ENCODE results near the gene NR6A1.
"Not testable (repeated sequence)": the region's sequence is repeated elsewhere in the genome, so short reads cannot be mapped to it uniquely, and the experiment has no call there.

The NR6A1 gene

GRCh38 chr9:124759327-124759726 is 11.8 kb downstream of the NR6A1 start:
- no peak for DNase-seq (ENCODE audit: low spot score)

GRCh38 chr9:124758691-124759090 is 12.4 kb downstream of the NR6A1 start:
- no peak for DNase-seq (ENCODE audit: low spot score)

- no peak for DNase-seq (ENCODE audit: low spot score)
These were observed 13.1 kb downstream of the NR6A1 start for GRCh38 chr9:124758061-124758460.

GRCh38 chr9:124757616-124758015 is 13.5 kb downstream of the NR6A1 start:
- no peak for DNase-seq (ENCODE audit: low spot score)

- DNase-seq (ENCODE audit: low spot score) = no peak
These were observed 15.1 kb downstream of the NR6A1 start for GRCh38 chr9:124756011-124756410.

- DNase-seq (ENCODE audit: low spot score) = no peak
These were observed 16.1 kb downstream of the NR6A1 start for GRCh38 chr9:124755061-124755460.

GRCh38 chr9:124754289-124754688 is 16.8 kb downstream of the NR6A1 start:
- no peak for DNase-seq (ENCODE audit: low spot score)

GRCh38 chr9:124752967-124753366 is 18.1 kb downstream of the NR6A1 start:
- no peak for DNase-seq (ENCODE audit: low spot score)

GRCh38 chr9:124749781-124750180 is 21.3 kb downstream of the NR6A1 start:
- no peak for DNase-seq (ENCODE audit: low spot score)

GRCh38 chr9:124749284-124749683 is 21.8 kb downstream of the NR6A1 start:
- DNase-seq (ENCODE audit: low spot score) = no peak

- DNase-seq (ENCODE audit: low spot score) = no peak
These were observed 24.0 kb downstream of the NR6A1 start for GRCh38 chr9:124747065-124747464.

GRCh38 chr9:124743686-124744348 is 27.3 kb downstream of the NR6A1 start:
- DNase-seq (ENCODE audit: low spot score) = no peak

GRCh38 chr9:124742940-124743339 is 28.2 kb downstream of the NR6A1 start:
- DNase-seq (ENCODE audit: low spot score) = no peak

- DNase-seq (ENCODE audit: low spot score) = no peak
These were observed 29.4 kb downstream of the NR6A1 start for GRCh38 chr9:124741662-124742061.

GRCh38 chr9:124741149-124741548 is 30.0 kb downstream of the NR6A1 start:
- no peak for DNase-seq (ENCODE audit: low spot score)

- DNase-seq (ENCODE audit: low spot score) = no peak
These were observed 31.8 kb downstream of the NR6A1 start for GRCh38 chr9:124739360-124739759.

GRCh38 chr9:124738075-124738474 is 33.0 kb downstream of the NR6A1 start:
- not testable (repeated sequence) for DNase-seq (ENCODE audit: low spot score)

- DNase-seq (ENCODE audit: low spot score) = no peak
These were observed 36.0 kb downstream of the NR6A1 start for GRCh38 chr9:124735121-124735520.

- DNase-seq (ENCODE audit: low spot score) = not testable (repeated sequence)
These were observed 36.4 kb downstream of the NR6A1 start for GRCh38 chr9:124734741-124735083.

GRCh38 chr9:124733964-124734740 is 37.0 kb downstream of the NR6A1 start:
- peak; percentile 31 for DNase-seq (ENCODE audit: low spot score)

- no peak for DNase-seq (ENCODE audit: low spot score)
These were observed 40.3 kb downstream of the NR6A1 start for GRCh38 chr9:124730772-124731171.

GRCh38 chr9:124726886-124727285 is 44.2 kb downstream of the NR6A1 start:
- no peak for DNase-seq (ENCODE audit: low spot score)

- DNase-seq (ENCODE audit: low spot score) = no peak
These were observed 46.1 kb downstream of the NR6A1 start for GRCh38 chr9:124725068-124725452.

Measured in HuH-7.5 (cell line).